Measurements from ENCODE around the gene MAN1C1. TPM values are rescaled to one million over a fixed set of nuclear protein-coding genes. Genes with fewer than 3 reads are reported as not detected.

Gene MAN1C1
- total RNA-seq, 4 donors from 2014 or later: 11.0 to 20.9 (median 15.9) TPM

DNA sequence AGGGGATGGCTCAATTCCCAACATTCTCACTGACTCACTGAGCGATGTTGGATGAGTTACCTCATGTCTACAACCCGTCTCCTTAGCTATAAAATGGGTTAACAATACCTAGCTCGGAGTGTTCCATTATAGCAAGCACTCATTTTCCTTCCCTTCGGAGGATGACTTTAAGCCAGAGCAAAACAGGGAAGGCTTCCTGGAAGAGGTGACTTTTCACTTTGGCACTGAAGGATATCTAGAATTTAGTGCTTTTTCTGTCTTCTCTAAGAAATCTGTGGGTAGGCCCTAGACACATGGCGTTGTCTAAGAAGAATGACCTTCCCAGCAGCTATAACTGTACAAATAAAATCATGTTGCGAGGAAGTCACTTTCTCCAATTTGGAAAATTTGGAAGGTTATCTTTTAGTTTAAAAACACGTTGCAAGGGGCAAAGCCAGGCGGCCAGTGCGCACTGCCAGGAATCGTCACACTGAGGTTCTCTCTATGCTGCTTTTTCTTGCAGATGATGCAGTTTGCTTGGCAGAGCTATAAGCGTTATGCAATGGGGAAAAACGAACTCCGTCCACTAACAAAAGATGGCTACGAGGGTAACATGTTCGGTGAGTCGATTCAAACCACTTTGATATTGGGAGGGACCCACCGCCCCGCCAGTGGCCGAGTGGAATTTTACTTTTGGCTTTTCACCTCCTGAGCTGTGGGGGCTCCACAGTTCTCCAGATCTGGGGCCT, 69.5 kb downstream of the MAN1C1 start:
- TF ChIP-seq, protein P1, sequence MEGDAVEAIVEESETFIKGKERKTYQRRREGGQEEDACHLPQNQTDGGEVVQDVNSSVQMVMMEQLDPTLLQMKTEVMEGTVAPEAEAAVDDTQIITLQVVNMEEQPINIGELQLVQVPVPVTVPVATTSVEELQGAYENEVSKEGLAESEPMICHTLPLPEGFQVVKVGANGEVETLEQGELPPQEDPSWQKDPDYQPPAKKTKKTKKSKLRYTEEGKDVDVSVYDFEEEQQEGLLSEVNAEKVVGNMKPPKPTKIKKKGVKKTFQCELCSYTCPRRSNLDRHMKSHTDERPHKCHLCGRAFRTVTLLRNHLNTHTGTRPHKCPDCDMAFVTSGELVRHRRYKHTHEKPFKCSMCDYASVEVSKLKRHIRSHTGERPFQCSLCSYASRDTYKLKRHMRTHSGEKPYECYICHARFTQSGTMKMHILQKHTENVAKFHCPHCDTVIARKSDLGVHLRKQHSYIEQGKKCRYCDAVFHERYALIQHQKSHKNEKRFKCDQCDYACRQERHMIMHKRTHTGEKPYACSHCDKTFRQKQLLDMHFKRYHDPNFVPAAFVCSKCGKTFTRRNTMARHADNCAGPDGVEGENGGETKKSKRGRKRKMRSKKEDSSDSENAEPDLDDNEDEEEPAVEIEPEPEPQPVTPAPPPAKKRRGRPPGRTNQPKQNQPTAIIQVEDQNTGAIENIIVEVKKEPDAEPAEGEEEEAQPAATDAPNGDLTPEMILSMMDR (IDR thresholded peaks at IDR 0.05; ENCODE audit: low read depth): no peak

DNA sequence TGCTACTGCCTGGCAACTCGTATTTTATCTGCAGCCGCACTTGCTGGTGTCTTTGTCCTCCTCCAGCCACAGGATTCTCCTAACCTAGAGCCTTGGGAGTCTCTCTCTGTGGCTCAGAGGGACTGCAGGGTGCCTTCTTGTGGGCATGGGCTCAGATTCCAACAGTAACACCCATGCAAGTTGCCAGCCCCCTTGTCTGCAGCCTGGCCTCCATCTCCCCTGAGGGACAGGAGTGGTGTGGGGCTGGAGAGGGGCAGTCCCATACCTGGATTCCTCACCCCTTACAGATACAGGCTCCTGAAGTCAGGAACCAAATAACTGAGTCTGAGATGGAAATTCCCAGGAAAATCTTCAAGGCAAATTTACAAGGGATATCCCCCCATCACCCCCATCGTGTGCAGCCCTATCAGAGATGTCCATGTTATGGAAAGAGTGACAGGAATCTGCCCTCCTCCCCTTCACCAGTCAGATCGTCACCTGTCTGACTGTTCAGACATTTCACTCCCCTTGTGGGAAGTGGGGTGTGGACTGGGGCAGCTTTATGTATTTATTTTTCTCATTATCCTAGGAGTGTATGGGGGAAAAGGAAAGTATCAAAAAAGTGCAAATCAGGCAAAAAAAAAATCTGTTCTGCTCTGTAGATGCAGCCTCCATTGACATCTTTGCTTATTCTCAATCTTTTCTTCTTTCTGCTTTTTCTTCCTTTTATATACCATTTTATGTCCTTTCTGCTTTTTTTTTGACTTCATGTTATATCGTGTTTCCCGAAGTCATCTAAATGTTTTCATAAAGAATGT, 70.8 kb downstream of the MAN1C1 start:
- TF ChIP-seq, protein P1 (IDR thresholded peaks at IDR 0.05; ENCODE audit: low read depth): no peak

DNA sequence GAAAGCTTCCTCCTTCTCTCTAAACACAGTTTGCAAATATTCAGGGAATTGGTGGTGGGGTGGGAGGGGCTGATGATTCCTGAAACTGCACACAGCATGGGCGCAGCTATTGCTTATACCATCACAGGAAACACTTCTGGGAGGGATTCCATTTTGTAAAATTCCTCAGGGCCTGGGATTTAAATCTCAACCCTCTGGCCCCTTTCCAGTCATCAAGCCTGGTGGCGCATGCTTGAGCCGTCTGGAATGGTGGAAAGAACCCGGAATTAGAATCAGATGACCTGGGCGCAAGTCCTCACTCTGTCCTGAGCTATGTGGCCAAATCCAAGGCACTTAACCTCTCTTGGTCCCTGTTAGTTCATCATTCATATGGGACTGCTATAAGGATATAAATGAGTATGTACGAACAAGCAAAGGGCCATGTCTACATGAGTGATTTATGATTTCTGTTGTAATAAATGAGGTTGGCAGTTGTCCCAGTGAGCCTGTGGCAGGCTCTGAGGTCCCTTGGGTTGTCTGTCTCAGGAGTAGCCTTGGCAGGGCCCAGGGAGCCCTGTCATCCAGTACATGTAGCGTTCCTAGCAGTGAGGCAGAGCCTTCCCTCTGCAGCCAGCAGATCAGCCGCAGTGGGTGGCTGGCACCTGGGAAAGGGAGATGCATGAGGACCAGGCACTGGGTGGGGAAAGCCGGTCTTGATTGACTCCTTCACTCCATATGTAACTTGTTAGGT, 72.0 kb downstream of the MAN1C1 start:
- TF ChIP-seq, protein P1 (IDR thresholded peaks at IDR 0.05; ENCODE audit: low read depth): no peak

DNA sequence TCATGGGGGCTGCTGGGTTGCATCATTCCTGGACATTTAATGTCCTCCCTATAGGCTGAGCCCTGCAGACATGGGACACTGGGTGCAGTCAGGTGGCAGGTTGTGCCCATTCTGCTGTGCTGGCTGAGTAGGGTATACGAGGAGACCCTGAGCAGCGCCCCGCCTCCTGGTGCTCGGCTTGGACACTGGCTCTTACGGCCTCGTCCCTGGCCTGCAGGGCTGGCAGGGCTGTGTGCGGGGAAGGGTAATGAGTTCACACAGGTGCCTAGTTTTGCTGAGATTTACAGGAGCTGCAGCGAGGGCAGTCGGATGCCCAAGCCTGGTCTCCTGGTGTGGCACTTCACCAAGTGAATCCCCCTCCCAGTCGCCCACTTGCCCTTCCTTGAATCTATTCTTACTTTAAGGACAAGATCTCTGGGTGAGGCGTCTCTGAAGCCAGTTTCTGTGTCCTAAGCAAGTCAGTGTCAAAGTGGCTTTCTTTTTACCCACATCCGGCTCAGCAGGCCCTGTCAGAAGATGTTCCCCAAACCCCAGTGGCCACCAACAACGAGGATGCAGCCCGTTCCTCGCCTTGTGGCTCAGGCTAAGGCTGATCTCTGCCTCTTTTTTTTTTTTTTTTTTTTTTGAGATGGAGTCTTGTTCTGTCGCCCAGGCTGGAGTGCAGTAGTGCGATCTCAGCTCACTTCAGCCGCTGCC, 73.2 kb downstream of the MAN1C1 start:
- TF ChIP-seq, protein P1 (IDR thresholded peaks at IDR 0.05; ENCODE audit: low read depth): no peak

DNA sequence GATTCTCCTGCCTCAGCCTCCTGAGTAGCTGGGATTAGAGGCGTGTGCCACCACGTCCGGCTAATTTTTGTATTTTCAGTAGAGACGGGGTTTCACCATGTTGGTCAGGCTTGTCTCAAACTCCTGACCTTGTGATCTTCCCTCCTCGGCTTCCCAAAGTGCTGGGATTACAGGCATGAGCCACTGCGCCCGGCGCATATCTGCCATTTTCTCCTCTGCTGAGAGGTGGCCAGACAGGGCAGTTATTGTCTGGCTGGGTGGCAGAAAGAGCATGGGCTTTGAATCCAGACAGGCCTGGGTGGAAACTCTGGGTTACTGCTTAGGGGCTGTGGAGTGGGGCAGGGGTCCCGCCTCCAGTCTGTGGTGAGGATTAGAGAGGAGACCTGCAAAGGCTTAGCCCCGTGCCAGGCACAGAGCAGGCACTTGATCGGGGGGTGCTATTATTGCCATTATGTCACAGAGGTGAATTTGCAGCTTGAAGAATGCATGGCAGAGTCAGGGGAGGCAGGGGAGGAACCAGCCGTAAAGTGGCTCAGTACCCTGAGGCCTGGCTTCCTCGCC, 73.9 kb downstream of the MAN1C1 start:
- TF ChIP-seq, protein P1 (IDR thresholded peaks at IDR 0.05; ENCODE audit: low read depth): no peak

DNA sequence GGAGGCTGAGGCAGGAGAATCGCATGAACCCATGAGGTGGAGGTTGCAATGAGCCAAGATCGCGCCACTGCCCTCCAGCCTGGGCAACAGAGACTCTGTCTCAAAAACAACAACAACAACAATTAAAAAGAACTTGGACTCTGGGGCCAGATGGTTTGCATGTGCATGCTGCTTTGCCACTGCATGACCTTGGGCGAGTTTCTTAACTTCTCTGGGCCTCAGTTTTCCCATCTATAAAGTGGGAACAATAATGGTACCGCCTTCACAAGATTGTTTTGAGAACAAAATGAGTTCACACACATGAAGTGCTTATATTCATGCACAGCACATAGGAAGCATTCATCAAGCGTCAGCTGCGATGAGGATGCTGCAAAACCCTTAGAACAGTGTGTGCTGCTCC, 74.6 kb downstream of the MAN1C1 start:
- TF ChIP-seq, protein P1 (IDR thresholded peaks at IDR 0.05; ENCODE audit: low read depth): no peak

Measured in subcutaneous adipose tissue (tissue), 4 donors.